HG03575 (cell line): ENCODE measurements around the gene CYP2E1.
"Not testable (repeated sequence)": the region's sequence is repeated elsewhere in the genome, so short reads cannot be mapped to it uniquely, and the experiment has no call there.

Experiments used
- ATAC-seq: cut with Tn5 transposase; IDR thresholded peaks from one replicate; pipeline ENCODE4 v1.9.1; 2021; ENCODE audit not compliant: unreplicated experiment, insufficient number of reproducible peaks, low FRiP score; ENCODE audit errors: extremely low read depth

CYP2E1 gene

DNA sequence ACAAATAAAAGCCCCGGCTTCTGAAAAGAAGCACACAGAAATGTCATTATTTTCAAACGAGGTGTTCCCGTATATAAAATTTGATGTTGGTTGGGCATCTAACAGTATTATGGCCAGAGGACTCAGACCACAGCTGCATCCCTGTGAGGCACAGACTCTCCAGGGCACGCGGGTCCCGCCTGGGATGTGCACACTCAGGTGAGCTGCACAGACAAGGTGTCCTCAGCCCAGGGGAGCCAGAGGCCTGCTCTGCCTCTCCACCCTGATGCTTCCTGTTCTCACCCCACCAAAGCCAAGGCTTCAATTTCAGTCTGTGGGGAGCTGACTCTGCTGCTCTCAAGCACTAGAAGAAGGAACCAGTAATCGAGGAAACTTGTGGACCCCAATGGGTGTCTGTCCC, 1.7 kb upstream of the CYP2E1 start:
- no peak for ATAC-seq

GRCh38 chr10:133527771-133528271, 658 bp downstream of the CYP2E1 start:
- no peak for ATAC-seq

GRCh38 chr10:133528296-133528844, 1.2 kb downstream of the CYP2E1 start:
- ATAC-seq, result no peak

DNA sequence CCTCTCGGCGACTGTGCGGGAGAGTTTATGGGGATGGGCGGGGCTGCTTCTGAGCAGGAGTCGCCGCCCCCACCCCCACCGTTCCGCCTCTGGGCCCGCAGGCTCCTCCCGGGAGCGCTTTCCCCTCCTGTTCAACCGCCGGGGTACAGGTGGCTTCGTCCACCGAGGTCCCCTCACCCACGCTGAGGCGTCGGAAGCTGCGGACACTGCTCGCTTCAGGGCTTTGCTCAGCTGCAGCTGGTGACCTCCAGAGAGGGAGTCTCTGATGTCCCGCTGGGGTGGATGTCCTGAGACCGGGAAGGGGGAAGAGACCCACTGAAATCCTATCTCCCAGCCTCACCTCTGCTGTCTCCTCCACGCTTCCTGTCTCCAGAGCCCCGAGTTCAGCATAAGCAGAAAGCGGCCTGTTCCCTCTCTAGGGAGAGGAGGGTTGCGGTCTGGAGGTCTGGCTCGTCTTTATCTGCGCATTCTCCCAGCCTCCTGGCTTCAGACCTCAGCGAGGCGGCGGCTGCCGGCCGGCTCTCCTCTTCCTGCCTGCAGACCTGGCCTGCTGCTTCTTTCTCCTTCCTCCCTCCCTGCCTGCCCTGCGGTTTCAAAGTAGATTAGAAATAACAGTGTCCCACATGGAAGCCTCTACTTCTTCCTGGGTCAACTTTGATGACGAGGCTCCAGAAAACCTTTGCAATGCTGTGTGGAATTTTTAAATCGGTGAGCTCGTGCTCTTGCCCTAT, 1.8 kb downstream of the CYP2E1 start:
- no peak for ATAC-seq

DNA sequence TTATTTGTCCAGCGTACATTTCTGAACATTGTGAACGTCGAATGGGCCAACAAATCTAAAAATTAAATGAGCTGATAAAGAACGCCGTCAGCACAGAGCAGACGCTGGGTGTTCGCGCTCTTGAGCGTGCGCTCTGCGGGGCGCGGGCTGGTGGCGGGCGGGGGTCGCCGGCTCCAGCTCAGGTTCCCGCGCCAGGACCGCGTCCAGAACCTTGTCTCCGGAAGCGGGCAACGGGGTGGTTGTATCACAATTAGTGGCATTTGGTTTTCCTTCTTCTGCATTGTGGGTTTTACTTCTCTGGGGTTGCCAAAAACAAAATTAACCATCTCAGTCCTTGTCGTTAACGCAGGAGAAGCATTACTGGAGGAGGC, 2.4 kb downstream of the CYP2E1 start:
- ATAC-seq, result no peak

- no peak for ATAC-seq
Measured at GRCh38 chr10:133530506-133530905, 3.3 kb downstream of the CYP2E1 start.

GRCh38 chr10:133532871-133533270, 5.7 kb downstream of the CYP2E1 start:
- no peak for ATAC-seq

DNA sequence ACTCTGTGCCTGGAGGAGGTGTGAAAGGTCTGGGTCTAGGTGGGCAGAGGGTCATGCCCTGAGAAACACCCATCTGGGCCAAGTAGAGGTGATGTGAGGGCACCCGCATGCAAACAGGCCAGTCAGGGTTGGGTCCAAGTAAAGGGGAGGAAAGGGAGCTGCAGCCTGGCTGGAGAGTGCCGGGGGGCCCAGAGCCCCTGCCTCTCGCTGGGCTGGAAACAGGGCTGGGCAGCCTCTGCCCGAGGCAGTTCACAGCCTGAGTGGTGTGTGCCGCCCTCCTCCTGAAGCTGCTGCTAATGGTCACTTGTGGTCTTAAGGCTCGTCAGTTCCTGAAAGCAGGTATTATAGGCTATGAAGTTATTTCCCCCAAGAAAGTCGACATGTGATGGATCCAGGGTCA, 7.3 kb downstream of the CYP2E1 start:
- no peak for ATAC-seq

DNA sequence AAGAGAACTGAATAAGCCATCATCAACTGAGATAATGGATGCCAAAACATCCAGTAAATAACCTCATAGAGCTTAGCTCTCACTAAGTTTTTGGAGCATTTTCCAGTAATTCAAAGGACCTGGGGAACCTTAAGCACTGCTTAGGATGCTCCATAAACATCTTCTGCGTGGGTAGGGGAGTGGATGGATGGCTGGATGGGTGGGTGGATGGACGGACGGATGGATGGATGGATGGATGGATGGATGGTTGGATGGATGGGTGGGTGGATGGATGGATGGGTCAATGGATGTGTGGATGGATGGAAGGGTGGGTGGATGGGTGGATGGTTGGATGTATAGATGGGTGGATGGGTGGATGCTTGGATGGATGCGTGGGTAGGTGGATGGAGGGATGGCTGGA, 9.0 kb downstream of the CYP2E1 start:
- ATAC-seq, result no peak

GRCh38 chr10:133537546-133538545, 10.7 kb downstream of the CYP2E1 start:
- no peak for ATAC-seq

GRCh38 chr10:133541441-133541975, 14.3 kb downstream of the CYP2E1 start:
- not testable (repeated sequence) for ATAC-seq

DNA sequence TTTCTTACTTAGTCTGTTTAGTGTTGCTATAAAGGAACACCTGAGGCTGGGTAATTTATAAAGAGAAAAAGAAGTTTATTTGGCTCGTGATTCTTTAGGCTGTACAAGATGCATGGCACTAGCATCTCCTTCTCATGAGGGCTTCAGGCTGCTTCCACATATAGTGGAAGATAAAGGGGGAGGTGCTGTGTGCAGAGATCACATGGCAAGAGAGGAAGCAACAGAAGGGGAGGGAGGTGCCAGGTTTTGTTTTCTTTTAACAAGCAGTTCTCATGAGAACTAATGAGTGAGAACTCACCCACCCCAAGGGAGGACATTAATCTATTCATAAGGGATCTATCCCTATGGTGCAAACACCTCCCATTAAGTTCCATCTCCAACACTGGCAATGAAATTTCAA, 17.3 kb downstream of the CYP2E1 start:
- no peak for ATAC-seq

GRCh38 chr10:133554600-133554999, 27.4 kb downstream of the CYP2E1 start:
- no peak for ATAC-seq

- no peak for ATAC-seq
Measured at GRCh38 chr10:133555521-133555920, 28.4 kb downstream of the CYP2E1 start.

- ATAC-seq, result no peak
Measured at GRCh38 chr10:133557381-133557780, 30.2 kb downstream of the CYP2E1 start.

GRCh38 chr10:133559216-133559615, 32.1 kb downstream of the CYP2E1 start:
- ATAC-seq, result no peak

DNA sequence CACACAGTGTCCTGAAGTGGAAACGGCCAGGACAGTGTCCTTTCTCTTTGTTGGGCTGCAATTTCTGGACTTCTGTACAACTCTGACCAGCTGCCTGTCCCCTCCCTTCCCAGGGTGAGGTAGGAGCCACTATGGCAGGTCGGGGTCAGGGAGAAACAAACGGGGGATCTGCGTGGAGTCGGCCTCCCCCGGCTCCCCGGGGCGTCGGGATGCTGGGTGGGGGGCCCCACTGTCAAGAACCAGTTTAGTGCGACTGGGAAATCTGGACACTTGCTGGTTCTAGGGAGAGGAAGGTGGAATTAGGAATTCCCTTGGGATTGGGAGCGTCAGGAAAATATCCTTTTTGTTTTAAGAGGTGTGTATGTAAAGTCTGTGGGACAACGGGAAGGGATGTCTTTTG, 37.7 kb downstream of the CYP2E1 start:
- ATAC-seq, result no peak

DNA sequence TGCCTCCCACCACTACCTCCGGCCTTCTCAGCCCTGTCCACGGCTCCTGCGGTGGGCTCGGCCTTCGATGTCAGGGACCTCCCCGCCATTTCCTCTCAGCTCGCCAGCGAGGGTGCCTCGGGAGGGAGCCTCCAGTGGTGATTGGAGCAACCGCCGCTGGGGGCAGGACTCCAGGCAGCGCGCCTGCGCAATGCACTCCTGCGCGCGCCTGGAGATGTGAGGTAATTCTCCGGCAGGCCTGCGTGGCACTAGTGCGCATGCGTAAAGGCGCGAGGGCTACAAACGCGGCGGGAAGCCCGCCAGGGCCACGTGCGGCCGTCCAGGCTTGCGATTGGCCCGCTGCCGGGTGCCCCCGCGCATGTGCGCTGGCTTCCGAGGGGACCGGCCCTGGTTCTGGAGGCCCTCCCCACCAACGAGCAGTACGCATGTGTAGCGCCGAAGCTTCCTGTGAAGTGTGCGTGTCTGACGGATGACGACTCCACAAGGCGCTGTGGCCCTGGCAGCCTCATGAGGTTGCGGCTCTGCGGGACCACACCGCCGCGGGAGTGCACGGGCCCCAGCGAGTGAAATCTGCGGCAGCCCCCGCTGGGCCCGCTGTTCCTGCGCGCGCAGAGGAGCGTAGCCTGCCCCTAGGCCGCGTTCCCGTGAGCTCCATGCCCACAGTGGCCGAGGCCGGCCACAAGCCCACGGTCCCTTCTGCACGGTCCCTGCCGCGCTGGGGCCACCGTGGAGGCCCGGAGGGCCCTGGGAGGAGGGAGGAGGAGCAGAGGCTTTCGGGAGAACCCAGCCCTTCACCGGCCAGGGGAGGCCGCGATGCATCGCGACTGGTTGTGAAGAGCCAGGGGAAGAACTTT, 38.5 kb downstream of the CYP2E1 start, which contains the start of gene SYCE1:
Gene SYCE1 (minus strand): TSS at position 143 of the 854 bp plus-strand sequence. CDS start 54 bp downstream, at position 89.
- ATAC-seq, result no peak
